Caco-2 (cell line): ENCODE data around the gene PTH1R. TPM values are rescaled to one million over a fixed set of nuclear protein-coding genes. Genes with fewer than 3 reads are reported as not detected.
A peak's percentile ranks its signal among the peaks of the same experiment; 100 is the strongest.

Experiments
- BruUV-seq: library from RNA; stranded (reverse); fragments of 400-500 nt; replicated peaks from 2 replicates; lab custom pipeline; 2021; lab: Mats Ljungman, UMichigan
- CTCF ChIA-PET: fragments of 300-600 bp; sonication (Branson Sonifier 250); formaldehyde crosslinking; loops from one replicate; lab custom pipeline; 2022; ENCODE audit warnings: antibody characterized with exemption; lab: Charles Lee
- POLR2A ChIA-PET: fragments of 300-600 bp; sonication (Branson Sonifier 250); formaldehyde crosslinking; loops from one replicate; lab custom pipeline; 2022; ENCODE audit warnings: antibody characterized with exemption; lab: Charles Lee
- DNase-seq, 2 experiments: peaks; one replicate each; pipeline versions ENCODE4 v3.0.0 to v3.0.0-alpha.2; 2020 to 2022
- H3K27me3 ChIP-seq: replicated peaks from 2 replicates; pipeline ENCODE4 v1.6.0; 2011; ENCODE audit warnings: low read length; ENCODE audit not compliant: control insufficient read depth, insufficient read depth
- H3K36me3 ChIP-seq: 2 replicates; pipeline ENCODE4 v1.5.1; 2011; ENCODE audit warnings: low read length; ENCODE audit not compliant: control insufficient read depth, insufficient read depth
- H3K4me1 ChIP-seq: fragments of 250-450 bp; sonication (Bioruptor Pico); 2 replicates; pipeline ENCODE4 v1.5.1; 2020; ENCODE audit warnings: mild to moderate bottlenecking
- H3K4me3 ChIP-seq: 2 replicates; pipeline ENCODE4 v1.5.1; 2011; ENCODE audit warnings: low read depth, mild to moderate bottlenecking, control low read depth, low read length
- H3K9me3 ChIP-seq: fragments of 250-450 bp; sonication (Bioruptor Pico); 2 replicates; pipeline ENCODE4 v1.5.1; 2020; ENCODE audit warnings: mild to moderate bottlenecking, moderate library complexity
- H3K27ac Mint-ChIP-seq: one replicate; pipeline ENCODE4 v1.8.0; 2022; ENCODE audit warnings: mixed read lengths; ENCODE audit not compliant: unreplicated experiment
- H3K27me3 Mint-ChIP-seq: one replicate; pipeline ENCODE4 v1.8.0; 2022; ENCODE audit warnings: mixed read lengths; ENCODE audit not compliant: insufficient read depth, unreplicated experiment
- H3K36me3 Mint-ChIP-seq: one replicate; pipeline ENCODE4 v1.8.0; 2022; ENCODE audit warnings: mild to moderate bottlenecking, mixed read lengths; ENCODE audit not compliant: insufficient read depth, unreplicated experiment
- H3K4me1 Mint-ChIP-seq: one replicate; pipeline ENCODE4 v1.8.0; 2022; ENCODE audit warnings: low read depth, mixed read lengths; ENCODE audit not compliant: unreplicated experiment
- H3K4me3 Mint-ChIP-seq: one replicate; pipeline ENCODE4 v1.8.0; 2022; ENCODE audit warnings: mild to moderate bottlenecking, moderate library complexity, mixed read lengths; ENCODE audit not compliant: unreplicated experiment
- H3K9me3 Mint-ChIP-seq: one replicate; pipeline ENCODE4 v1.8.0; 2022; ENCODE audit warnings: mixed read lengths; ENCODE audit not compliant: unreplicated experiment
- CTCF ChIP-seq, 2 experiments: fragments of 200-600 bp in 1 of 2; IDR thresholded peaks; 1 replicate in 1 of 2; 2 replicates in 1 of 2; pipeline versions ENCODE4 v1.5.1 to v1.8.0; 2011 to 2022; ENCODE audit warnings: antibody characterized with exemption in 1 of 2, control low read depth in 1 of 2, inconsistent platforms in 1 of 2, low read depth in 1 of 2, low read length in 1 of 2, mild to moderate bottlenecking in 1 of 2, moderate library complexity in 1 of 2; ENCODE audit not compliant: insufficient read depth in 1 of 2, severe bottlenecking in 1 of 2, unreplicated experiment in 1 of 2
- intact Hi-C: fragments of 100-400 bp; cut with micrococcal nuclease; formaldehyde crosslinking; loops from one replicate; pipeline ENCODE4 v1.10.0; 2022; ENCODE audit not compliant: unreplicated experiment
- total RNA-seq: library from RNA; stranded (reverse); gene quantifications from 2 replicates; pipeline ENCODE4 v1.2.3, GENCODE V29; 2022

The PTH1R gene
- total RNA-seq, 1 experiment from 2014 or later, result 5.1 TPM

GRCh38 chr3:46947546-46947901 lies 70.0 kb downstream of the PTH1R start:
- Histone ChIP-seq H3K4me3 (no peak overlapping the region), H3K4me1 (peaks cover 70% of the 10 kb centered on the region), H3K27me3 (no peaks in the 10 kb centered on the region), H3K9me3 (no peaks in the 10 kb centered on the region), H3K36me3 (peaks cover 3% of the 10 kb centered on the region; the same call in 1 of the 2 replicates)
- intact Hi-C loops, result no loop called here
- H3K9me3 Mint-ChIP-seq, result no peaks in the 10 kb centered on the region
- TF ChIP-seq CTCF (IDR thresholded peaks at IDR 0.05; ENCODE audit: insufficient read depth in 1 of 2, low read depth in 1 of 2, low read length in 1 of 2, severe bottlenecking in 1 of 2, unreplicated experiment in 1 of 2), result no peak
- peaks cover 65% of the 10 kb centered on the region for H3K4me1 Mint-ChIP-seq
- peak overlapping the region; percentile 57 for H3K4me3 Mint-ChIP-seq
- no peak for DNase-seq
- H3K27me3 Mint-ChIP-seq, result no peaks in the 10 kb centered on the region
- H3K36me3 Mint-ChIP-seq, result peaks cover 59% of the 10 kb centered on the region
- ChIA-PET POLR2A (interaction anchor here (0.6 to 0.7 kb wide), 2 partner anchors 29 kb away, joined by 3 to 5 read pairs; no protein-coding TSS in a partner anchor), CTCF (interaction anchor here (1.0 to 2.2 kb wide), 6 partner anchors 11 to 32 kb away, joined by 3 to 14 read pairs (median 4); partner anchors contain the start of gene NBEAL2)
- BruUV-seq, result no TSS peak
- peak overlapping the region; percentile 95 for H3K27ac Mint-ChIP-seq

GRCh38 chr3:46947981-46948791 lies 70.7 kb downstream of the PTH1R start:
- no peak for TF ChIP-seq CTCF (IDR thresholded peaks at IDR 0.05; ENCODE audit: insufficient read depth in 1 of 2, low read depth in 1 of 2, low read length in 1 of 2, severe bottlenecking in 1 of 2, unreplicated experiment in 1 of 2)
- intact Hi-C loops, result loop anchor here (1.0 to 2.0 kb wide), 3 partner anchors 13 to 31 kb away; partner anchors contain the start of gene NBEAL2
- H3K27me3 Mint-ChIP-seq, result no peaks in the 10 kb centered on the region
- Histone ChIP-seq H3K9me3 (no peaks in the 10 kb centered on the region), H3K36me3 (peaks cover 3% of the 10 kb centered on the region; the same call in 1 of the 2 replicates), H3K4me1 (peaks cover 64% of the 10 kb centered on the region), H3K4me3 (no peak overlapping the region), H3K27me3 (no peaks in the 10 kb centered on the region)
- DNase-seq, result peak; percentile 90 to 96
- H3K4me3 Mint-ChIP-seq, result peak overlapping the region; percentile 57
- peaks cover 65% of the 10 kb centered on the region for H3K4me1 Mint-ChIP-seq
- no peaks in the 10 kb centered on the region for H3K9me3 Mint-ChIP-seq
- TSS peak; percentile 24 for BruUV-seq
- ChIA-PET CTCF (interaction anchor here (1.0 to 2.2 kb wide), 6 partner anchors 11 to 31 kb away, joined by 3 to 14 read pairs (median 4); partner anchors contain the start of gene NBEAL2), POLR2A (interaction anchor here (0.5 to 0.6 kb wide), 3 partner anchors 13 to 1524 kb away, joined by 3 to 6 read pairs (median 3); no protein-coding TSS in a partner anchor)
- H3K27ac Mint-ChIP-seq, result peak overlapping the region; percentile 95
- peaks cover 53% of the 10 kb centered on the region for H3K36me3 Mint-ChIP-seq

GRCh38 chr3:46948830-46949671 lies 71.5 kb downstream of the PTH1R start:
- TF ChIP-seq CTCF (IDR thresholded peaks at IDR 0.05; ENCODE audit: insufficient read depth in 1 of 2, low read depth in 1 of 2, low read length in 1 of 2, severe bottlenecking in 1 of 2, unreplicated experiment in 1 of 2), result no peak
- intact Hi-C loops, result loop anchor here (1.0 to 2.0 kb wide), 3 partner anchors 14 to 30 kb away; partner anchors contain the start of gene NBEAL2
- Mint-ChIP-seq H3K27me3 (no peaks in the 10 kb centered on the region), H3K27ac (peak overlapping the region; percentile 95), H3K9me3 (no peaks in the 10 kb centered on the region), H3K36me3 (peaks cover 46% of the 10 kb centered on the region), H3K4me3 (peak overlapping the region; percentile 57), H3K4me1 (peaks cover 59% of the 10 kb centered on the region)
- H3K36me3 ChIP-seq, result peaks cover 3% of the 10 kb centered on the region; the same call in 1 of the 2 replicates
- no peaks in the 10 kb centered on the region for H3K9me3 ChIP-seq
- no TSS peak for BruUV-seq
- peak; percentile 36 to 71 for DNase-seq
- no peaks in the 10 kb centered on the region for H3K27me3 ChIP-seq
- peaks cover 55% of the 10 kb centered on the region for H3K4me1 ChIP-seq
- ChIA-PET CTCF (interaction anchor here (1.1 kb wide), 1 partner anchor 10 kb away, joined by 3 read pairs; no protein-coding TSS in a partner anchor), POLR2A (no interaction called here)
- no peak overlapping the region for H3K4me3 ChIP-seq
